ENCODE data around the gene ZBTB43.

- TF ChIP-seq CTCF (IDR thresholded peaks at IDR 0.05) (no peak), POLR2AphosphoS5 (IDR thresholded peaks at IDR 0.05) (no peak)
These were observed 24.2 kb downstream of the ZBTB43 start for GRCh38 chr9:126829035-126829434.
